AG04450 (cell line): ENCODE data around the gene CDK11B. TPM values are rescaled to one million over a fixed set of nuclear protein-coding genes. Genes with fewer than 3 reads are reported as not detected.

Experiments used
- CTCF ChIA-PET: fragments of 300-600, 350-600 bp; formaldehyde crosslinking; extraction: SDS; loops from one replicate; lab custom pipeline; 2022; ENCODE audit warnings: antibody characterized with exemption, inconsistent platforms; lab: Charles Lee
- POLR2A ChIA-PET: fragments of 350-600 bp; formaldehyde crosslinking; extraction: SDS; loops from one replicate; lab custom pipeline; 2021; ENCODE audit warnings: antibody characterized with exemption, inconsistent platforms; lab: Yijun Ruan, JAX
- DNase-seq: peaks from one replicate; pipeline ENCODE4 v3.0.0-alpha.2; 2011; ENCODE audit warnings: low read depth, low spot score
- H3K27ac ChIP-seq: one replicate; pipeline ENCODE4 v1.5.1; 2012; ENCODE audit warnings: low read depth, low read length, control low read depth
- H3K27me3 ChIP-seq: one replicate; pipeline ENCODE4 v1.6.0; 2012; ENCODE audit warnings: low read length; ENCODE audit not compliant: control insufficient read depth, insufficient read depth
- H3K4me3 ChIP-seq: 2 replicates; pipeline ENCODE4 v1.5.1; 2011; ENCODE audit warnings: mild to moderate bottlenecking, low read depth, low read length, control low read depth
- H3K9me3 ChIP-seq: 2 replicates; pipeline ENCODE4 v1.5.1; 2012; ENCODE audit warnings: low read length; ENCODE audit not compliant: control insufficient read depth, insufficient read depth
- polyA plus RNA-seq: library from polyadenylated mRNA; depleted of rRNA; stranded (reverse); fragments of >200 nt; gene quantifications from 2 replicates; pipeline ENCODE4 v1.2.3, GENCODE V29; 2011
- TF ChIP-seq, protein P1 (sequence below): IDR thresholded peaks from 2 replicates; pipeline ENCODE4 v1.5.1; 2011; ENCODE audit warnings: low read depth, low read length, control low read depth, inconsistent platforms

The CDK11B gene
- polyA plus RNA-seq, 1 experiment = 6.7 TPM

DNA sequence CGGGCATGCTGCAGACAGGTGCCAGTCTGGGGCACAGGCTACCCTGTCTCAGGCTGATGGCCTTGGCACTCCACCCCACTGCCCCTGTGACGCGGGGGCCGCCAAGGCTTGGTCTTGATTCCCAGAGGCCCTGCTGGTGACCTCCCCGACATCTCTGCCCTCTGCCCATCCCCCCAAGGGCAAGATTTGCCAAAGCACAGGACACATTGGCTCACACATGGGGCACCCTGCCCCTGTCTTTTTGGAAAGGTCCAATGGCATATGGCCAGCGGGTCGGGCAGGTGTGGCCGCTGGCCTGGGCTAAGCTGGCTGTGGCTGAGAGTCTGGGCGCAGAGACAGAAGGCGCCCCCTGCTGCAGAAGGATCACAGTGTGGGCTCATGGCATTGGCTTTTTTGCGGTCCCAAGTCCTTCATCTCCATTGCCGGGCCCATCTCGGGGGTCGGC is 38.9 kb downstream of the CDK11B start:
- no peaks in the 10 kb centered on the region for H3K27me3 ChIP-seq
- H3K4me3 ChIP-seq = no peak overlapping the region
- H3K27ac ChIP-seq = no peak overlapping the region
- ChIA-PET CTCF (no interaction called here), POLR2A (no interaction called here)
- TF ChIP-seq, protein P1, sequence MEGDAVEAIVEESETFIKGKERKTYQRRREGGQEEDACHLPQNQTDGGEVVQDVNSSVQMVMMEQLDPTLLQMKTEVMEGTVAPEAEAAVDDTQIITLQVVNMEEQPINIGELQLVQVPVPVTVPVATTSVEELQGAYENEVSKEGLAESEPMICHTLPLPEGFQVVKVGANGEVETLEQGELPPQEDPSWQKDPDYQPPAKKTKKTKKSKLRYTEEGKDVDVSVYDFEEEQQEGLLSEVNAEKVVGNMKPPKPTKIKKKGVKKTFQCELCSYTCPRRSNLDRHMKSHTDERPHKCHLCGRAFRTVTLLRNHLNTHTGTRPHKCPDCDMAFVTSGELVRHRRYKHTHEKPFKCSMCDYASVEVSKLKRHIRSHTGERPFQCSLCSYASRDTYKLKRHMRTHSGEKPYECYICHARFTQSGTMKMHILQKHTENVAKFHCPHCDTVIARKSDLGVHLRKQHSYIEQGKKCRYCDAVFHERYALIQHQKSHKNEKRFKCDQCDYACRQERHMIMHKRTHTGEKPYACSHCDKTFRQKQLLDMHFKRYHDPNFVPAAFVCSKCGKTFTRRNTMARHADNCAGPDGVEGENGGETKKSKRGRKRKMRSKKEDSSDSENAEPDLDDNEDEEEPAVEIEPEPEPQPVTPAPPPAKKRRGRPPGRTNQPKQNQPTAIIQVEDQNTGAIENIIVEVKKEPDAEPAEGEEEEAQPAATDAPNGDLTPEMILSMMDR = peak; percentile 13; the same call in 1 of the 2 replicates
- no peak for DNase-seq
- no peaks in the 10 kb centered on the region; the same call in 1 of the 2 replicates for H3K9me3 ChIP-seq

DNA sequence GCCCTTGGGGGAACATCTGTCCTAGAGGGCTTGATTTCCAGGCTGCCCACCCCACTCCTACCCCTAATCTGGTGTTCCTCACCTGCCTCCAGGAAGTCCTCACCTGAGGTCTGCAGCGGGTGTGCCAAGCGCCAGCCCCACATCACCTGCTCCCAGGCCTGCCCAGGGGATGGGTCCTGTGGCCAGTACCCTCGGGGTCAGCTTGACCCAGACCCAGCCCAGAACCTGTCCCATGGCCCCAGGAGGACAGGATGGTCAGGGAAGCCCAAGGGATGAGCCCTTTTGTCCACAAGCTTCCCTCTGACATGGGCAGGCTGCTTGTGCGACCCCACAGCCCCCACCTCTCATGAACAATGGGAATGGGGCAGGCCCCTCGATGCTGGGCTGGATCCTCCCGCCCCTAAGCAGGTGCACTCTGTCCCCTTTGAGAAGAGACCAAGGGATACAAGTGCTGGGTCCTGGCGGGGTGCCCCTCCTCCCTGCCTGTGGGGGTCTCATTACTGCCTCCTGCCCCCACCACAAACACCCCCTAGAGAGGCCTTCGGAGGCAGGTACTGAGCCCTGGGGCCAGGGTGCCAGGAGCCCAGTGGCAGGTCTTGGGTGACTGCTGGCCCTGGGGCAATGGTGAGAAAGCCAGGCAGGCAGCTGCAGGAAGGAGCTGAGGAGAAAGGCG is 40.3 kb downstream of the CDK11B start:
- Histone ChIP-seq H3K9me3 (no peaks in the 10 kb centered on the region; the same call in 1 of the 2 replicates), H3K27ac (no peak overlapping the region), H3K4me3 (no peak overlapping the region), H3K27me3 (no peaks in the 10 kb centered on the region)
- TF ChIP-seq, protein P1 = no peak
- ChIA-PET CTCF (no interaction called here), POLR2A (no interaction called here)
- DNase-seq = no peak

DNA sequence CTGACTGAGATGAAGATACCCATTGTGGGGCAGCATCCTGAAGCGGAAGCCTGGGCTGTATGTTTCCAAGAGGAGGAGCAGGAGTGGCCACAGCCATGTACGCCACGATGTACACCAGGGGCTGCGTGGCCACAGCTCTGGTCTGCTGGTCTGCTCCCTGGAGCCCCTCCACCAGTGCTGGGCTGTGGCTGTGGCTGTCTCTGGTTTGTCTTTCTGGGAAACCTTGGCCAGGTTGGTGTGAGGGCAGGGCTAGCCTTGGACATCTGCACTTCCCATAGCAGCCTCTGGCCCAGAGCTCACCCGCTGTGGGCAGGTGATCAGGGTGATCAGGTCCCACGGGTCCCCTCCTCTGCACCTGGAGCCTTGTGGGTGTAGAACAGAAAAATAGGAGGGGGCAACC is 40.9 kb downstream of the CDK11B start:
- CTCF ChIA-PET = no interaction called here
- H3K27me3 ChIP-seq = no peaks in the 10 kb centered on the region
- H3K4me3 ChIP-seq = no peak overlapping the region
- no peak for DNase-seq
- no peaks in the 10 kb centered on the region; the same call in 1 of the 2 replicates for H3K9me3 ChIP-seq
- TF ChIP-seq, protein P1 = no peak
- POLR2A ChIA-PET = no interaction called here
- no peak overlapping the region for H3K27ac ChIP-seq

DNA sequence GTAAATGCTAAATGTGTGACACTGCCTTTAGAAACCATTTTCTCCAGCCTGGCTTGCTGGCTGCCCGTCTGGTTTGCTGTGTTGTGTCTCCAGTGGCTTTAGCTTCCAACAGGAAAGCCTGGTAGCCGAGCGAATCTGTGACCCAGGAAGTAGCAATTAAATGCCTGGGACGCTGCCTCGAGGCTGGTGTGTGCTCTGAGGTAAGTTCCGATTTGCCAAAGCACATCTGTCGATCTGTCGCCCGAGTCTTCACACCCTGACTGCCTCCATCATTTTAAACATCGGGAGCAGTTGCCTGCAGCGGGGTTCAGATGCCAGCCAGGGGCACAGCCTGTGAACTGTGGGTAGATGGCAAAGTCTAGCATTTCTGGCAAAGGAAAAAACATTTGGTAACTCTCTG is 41.3 kb downstream of the CDK11B start:
- POLR2A ChIA-PET = interaction anchor here (0.6 kb wide), 1 partner anchor 292 kb away, joined by 3 read pairs; no protein-coding TSS in a partner anchor
- Histone ChIP-seq H3K4me3 (peak overlapping the region; percentile 93; the same call in 1 of the 2 replicates), H3K27me3 (no peaks in the 10 kb centered on the region)

DNA sequence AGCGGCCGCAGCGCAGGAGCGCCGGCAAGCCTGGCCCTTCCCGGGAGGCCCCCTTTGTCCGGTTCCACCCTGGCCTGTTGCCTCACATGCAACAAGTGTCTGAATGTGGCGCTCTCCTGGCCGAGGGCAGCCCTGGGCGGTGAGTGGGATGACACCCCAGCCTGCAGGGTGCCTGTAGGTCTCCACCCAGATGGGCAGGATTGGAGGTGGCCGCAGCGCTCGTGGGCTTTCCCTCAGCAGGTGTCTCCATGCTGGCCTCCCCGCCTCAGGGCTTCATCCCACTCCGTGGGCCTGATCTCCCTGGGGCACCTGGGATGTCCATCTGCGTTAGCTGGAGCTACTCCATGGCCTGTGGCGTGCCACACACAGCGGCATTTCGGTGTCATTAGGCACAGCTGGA is 42.0 kb downstream of the CDK11B start:
- TF ChIP-seq, protein P1 = no peak
- no peak for DNase-seq
- no peaks in the 10 kb centered on the region for H3K27me3 ChIP-seq
- H3K9me3 ChIP-seq = no peaks in the 10 kb centered on the region; the same call in 1 of the 2 replicates
- ChIA-PET CTCF (no interaction called here), POLR2A (interaction anchor here (0.6 kb wide), 1 partner anchor 292 kb away, joined by 3 read pairs; no protein-coding TSS in a partner anchor)
- H3K27ac ChIP-seq = peak overlapping the region; percentile 39
- H3K4me3 ChIP-seq = peak overlapping the region; percentile 93

More for the DNA sequence above, 41.3 kb downstream of the CDK11B start:
- CTCF ChIA-PET = no interaction called here
- H3K9me3 ChIP-seq = no peaks in the 10 kb centered on the region; the same call in 1 of the 2 replicates
- H3K27ac ChIP-seq = no peak overlapping the region
- DNase-seq = no peak
- TF ChIP-seq, protein P1 = no peak
